ENCODE data around the gene SDK1. TPM values are rescaled to one million over a fixed set of nuclear protein-coding genes. Genes with fewer than 3 reads are reported as not detected.

SDK1 gene
- total RNA-seq, 2 donors from 2014 or later: 3.1 to 3.6 TPM

- no peak for DNase-seq (ENCODE audit: low spot score)
- H3K36me3 ChIP-seq: no peaks in the 10 kb centered on the region
- no peaks in the 10 kb centered on the region for H3K4me1 ChIP-seq
- H3K27ac ChIP-seq: no peak overlapping the region
- H3K9me3 ChIP-seq: peaks cover 0 to 14% of the 10 kb centered on the region in 2 donors
- H3K27me3 ChIP-seq: no peaks in the 10 kb centered on the region
- TF ChIP-seq, protein P1, sequence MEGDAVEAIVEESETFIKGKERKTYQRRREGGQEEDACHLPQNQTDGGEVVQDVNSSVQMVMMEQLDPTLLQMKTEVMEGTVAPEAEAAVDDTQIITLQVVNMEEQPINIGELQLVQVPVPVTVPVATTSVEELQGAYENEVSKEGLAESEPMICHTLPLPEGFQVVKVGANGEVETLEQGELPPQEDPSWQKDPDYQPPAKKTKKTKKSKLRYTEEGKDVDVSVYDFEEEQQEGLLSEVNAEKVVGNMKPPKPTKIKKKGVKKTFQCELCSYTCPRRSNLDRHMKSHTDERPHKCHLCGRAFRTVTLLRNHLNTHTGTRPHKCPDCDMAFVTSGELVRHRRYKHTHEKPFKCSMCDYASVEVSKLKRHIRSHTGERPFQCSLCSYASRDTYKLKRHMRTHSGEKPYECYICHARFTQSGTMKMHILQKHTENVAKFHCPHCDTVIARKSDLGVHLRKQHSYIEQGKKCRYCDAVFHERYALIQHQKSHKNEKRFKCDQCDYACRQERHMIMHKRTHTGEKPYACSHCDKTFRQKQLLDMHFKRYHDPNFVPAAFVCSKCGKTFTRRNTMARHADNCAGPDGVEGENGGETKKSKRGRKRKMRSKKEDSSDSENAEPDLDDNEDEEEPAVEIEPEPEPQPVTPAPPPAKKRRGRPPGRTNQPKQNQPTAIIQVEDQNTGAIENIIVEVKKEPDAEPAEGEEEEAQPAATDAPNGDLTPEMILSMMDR (IDR thresholded peaks at IDR 0.05): no peak
- H3K4me3 ChIP-seq: no peak overlapping the region
These were observed 437.9 kb downstream of the SDK1 start for GRCh38 chr7:3738964-3739363.

- no peak overlapping the region for H3K27ac ChIP-seq
- H3K4me3 ChIP-seq: no peak overlapping the region
- H3K4me1 ChIP-seq: no peaks in the 10 kb centered on the region
- TF ChIP-seq, protein P1 (IDR thresholded peaks at IDR 0.05): no peak
- DNase-seq (ENCODE audit: low spot score): no peak
- H3K36me3 ChIP-seq: no peaks in the 10 kb centered on the region
- H3K9me3 ChIP-seq: peaks cover 0 to 14% of the 10 kb centered on the region in 2 donors
- H3K27me3 ChIP-seq: no peaks in the 10 kb centered on the region
These were observed 438.9 kb downstream of the SDK1 start for GRCh38 chr7:3739983-3740382.

- Histone ChIP-seq H3K27me3 (no peaks in the 10 kb centered on the region), H3K4me1 (no peaks in the 10 kb centered on the region), H3K36me3 (no peaks in the 10 kb centered on the region), H3K27ac (no peak overlapping the region), H3K9me3 (no peaks in the 10 kb centered on the region), H3K4me3 (no peak overlapping the region)
- no peak for DNase-seq (ENCODE audit: low spot score)
- TF ChIP-seq, protein P1 (IDR thresholded peaks at IDR 0.05): no peak
These were observed 446.4 kb downstream of the SDK1 start for GRCh38 chr7:3747467-3747866.

DNA sequence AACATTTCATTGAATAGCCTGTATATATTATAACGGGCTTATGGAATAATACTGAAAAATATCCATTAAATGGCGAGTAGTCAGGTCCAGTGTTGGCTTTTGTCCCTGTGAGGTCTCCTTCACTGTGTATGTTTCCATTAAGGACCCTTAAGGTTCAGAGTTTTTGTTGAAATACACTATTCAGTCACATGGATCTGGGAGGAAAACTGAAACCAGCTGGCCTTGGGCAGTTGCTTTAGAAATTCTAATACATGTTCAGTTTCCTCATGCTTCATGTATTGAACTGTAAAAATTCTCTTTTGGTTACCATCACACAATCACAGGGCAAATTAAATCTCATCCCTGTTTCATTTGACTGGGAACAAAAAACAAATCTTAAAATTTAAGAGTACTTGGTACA, 447.3 kb downstream of the SDK1 start:
- no peaks in the 10 kb centered on the region for H3K4me1 ChIP-seq
- H3K9me3 ChIP-seq: no peaks in the 10 kb centered on the region
- H3K27ac ChIP-seq: no peak overlapping the region
- no peak overlapping the region for H3K4me3 ChIP-seq
- H3K36me3 ChIP-seq: no peaks in the 10 kb centered on the region
- no peaks in the 10 kb centered on the region for H3K27me3 ChIP-seq
- TF ChIP-seq, protein P1 (IDR thresholded peaks at IDR 0.05): no peak
- no peak for DNase-seq (ENCODE audit: low spot score)

DNA sequence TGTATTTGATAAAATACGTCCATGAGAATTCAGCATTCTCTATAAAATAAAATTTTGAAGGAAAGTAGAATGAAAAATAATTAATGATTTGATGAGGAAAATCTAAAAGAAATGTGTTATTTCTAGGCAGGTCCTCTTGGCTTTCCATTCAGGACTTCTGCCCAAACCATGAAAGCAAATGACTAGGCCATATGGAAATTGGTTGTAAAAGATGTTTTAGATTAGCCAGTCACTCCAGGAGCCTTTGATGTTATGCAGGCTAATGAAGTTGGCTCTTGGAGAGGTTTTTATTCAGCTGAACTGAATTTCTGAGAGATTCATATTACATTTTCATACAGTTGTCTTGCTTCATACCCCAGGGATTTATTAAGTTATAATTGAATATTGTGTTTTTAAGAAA, 452.8 kb downstream of the SDK1 start:
- Histone ChIP-seq H3K27ac (no peak overlapping the region), H3K9me3 (no peaks in the 10 kb centered on the region), H3K4me3 (no peak overlapping the region), H3K27me3 (no peaks in the 10 kb centered on the region), H3K36me3 (no peaks in the 10 kb centered on the region), H3K4me1 (no peaks in the 10 kb centered on the region)
- DNase-seq (ENCODE audit: low spot score): no peak
- TF ChIP-seq, protein P1 (IDR thresholded peaks at IDR 0.05): no peak

Data from right atrium auricular region (tissue), 2 donors.